ENCODE results near the gene ARTN. TPM values are rescaled to one million over a fixed set of nuclear protein-coding genes. Genes with fewer than 3 reads are reported as not detected.

ARTN gene
- total RNA-seq, 1 donor from 2014 or later, result 0.14 TPM

DNA sequence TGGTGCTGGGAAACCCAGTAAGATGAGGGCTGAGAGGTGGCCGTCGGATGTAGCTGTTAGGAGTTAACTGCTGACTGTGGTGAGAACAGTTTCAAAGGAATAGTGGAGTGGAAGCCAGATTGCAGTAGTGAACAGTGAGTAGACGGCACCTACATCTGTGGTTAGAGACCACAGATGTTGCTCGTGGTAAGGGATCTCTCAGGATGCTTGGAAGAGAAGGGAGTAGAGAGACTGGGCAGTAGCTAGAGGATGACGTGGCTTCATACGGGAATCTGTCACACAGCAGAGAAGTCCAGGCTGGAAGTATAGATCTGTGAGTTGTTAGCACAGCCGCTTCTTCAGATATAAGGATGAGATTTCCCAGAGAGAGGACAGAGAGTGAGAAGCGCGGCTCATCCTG lies 7.8 kb upstream of the ARTN start:
- no peak overlapping the region for H3K4me3 ChIP-seq
- no peaks in the 10 kb centered on the region for H3K9me3 ChIP-seq (replicated peaks)
- no peak for DNase-seq
- no peak overlapping the region for H3K27ac ChIP-seq (replicated peaks)
- H3K4me1 ChIP-seq, result no peaks in the 10 kb centered on the region
- intact Hi-C loops (cut with micrococcal nuclease), result no loop called here
- TF ChIP-seq, protein P1, sequence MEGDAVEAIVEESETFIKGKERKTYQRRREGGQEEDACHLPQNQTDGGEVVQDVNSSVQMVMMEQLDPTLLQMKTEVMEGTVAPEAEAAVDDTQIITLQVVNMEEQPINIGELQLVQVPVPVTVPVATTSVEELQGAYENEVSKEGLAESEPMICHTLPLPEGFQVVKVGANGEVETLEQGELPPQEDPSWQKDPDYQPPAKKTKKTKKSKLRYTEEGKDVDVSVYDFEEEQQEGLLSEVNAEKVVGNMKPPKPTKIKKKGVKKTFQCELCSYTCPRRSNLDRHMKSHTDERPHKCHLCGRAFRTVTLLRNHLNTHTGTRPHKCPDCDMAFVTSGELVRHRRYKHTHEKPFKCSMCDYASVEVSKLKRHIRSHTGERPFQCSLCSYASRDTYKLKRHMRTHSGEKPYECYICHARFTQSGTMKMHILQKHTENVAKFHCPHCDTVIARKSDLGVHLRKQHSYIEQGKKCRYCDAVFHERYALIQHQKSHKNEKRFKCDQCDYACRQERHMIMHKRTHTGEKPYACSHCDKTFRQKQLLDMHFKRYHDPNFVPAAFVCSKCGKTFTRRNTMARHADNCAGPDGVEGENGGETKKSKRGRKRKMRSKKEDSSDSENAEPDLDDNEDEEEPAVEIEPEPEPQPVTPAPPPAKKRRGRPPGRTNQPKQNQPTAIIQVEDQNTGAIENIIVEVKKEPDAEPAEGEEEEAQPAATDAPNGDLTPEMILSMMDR (IDR thresholded peaks at IDR 0.05; ENCODE audit: borderline replicate concordance), result no peak
- peaks cover 25% of the 10 kb centered on the region for H3K36me3 ChIP-seq
- no peaks in the 10 kb centered on the region for H3K27me3 ChIP-seq (ENCODE audit: low read depth)

DNA sequence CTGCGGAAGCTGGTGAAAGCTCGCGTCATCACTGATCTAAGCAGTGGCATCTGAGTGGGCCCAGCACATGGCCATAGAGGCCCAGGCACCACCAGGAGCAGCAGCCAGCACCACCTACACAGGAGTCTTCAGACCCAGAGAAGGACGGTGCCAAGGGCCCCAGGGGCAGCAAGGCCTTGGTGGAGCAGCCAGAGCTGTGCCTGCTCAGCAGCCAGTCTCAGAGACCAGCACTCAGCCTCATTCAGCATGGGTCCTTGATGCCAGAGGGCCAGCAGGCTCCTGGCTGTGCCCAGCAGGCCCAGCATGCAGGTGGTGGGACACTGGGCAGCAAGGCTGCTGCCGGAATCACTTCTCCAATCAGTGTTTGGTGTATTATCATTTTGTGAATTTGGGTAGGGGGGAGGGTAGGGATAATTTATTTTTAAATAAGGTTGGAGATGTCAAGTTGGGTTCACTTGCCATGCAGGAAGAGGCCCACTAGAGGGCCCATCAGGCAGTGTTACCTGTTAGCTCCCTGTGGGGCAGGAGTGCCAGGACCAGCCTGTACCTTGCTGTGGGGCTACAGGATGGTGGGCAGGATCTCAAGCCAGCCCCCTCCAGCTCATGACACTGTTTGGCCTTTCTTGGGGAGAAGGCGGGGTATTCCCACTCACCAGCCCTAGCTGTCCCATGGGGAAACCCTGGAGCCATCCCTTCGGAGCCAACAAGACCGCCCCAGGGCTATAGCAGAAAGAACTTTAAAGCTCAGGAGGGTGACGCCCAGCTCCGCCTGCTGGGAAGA lies 3.2 kb upstream of the ARTN start:
- H3K4me3 ChIP-seq, result no peak overlapping the region
- no peak for DNase-seq
- no peak overlapping the region for H3K27ac ChIP-seq (replicated peaks)
- H3K9me3 ChIP-seq (replicated peaks), result no peaks in the 10 kb centered on the region
- TF ChIP-seq, protein P1 (IDR thresholded peaks at IDR 0.05; ENCODE audit: borderline replicate concordance), result peak; percentile 53
- intact Hi-C loops (cut with micrococcal nuclease), result no loop called here
- H3K27me3 ChIP-seq (ENCODE audit: low read depth), result peaks cover 28% of the 10 kb centered on the region
- peaks cover 23% of the 10 kb centered on the region for H3K4me1 ChIP-seq
- H3K36me3 ChIP-seq, result peaks cover 14% of the 10 kb centered on the region

DNA sequence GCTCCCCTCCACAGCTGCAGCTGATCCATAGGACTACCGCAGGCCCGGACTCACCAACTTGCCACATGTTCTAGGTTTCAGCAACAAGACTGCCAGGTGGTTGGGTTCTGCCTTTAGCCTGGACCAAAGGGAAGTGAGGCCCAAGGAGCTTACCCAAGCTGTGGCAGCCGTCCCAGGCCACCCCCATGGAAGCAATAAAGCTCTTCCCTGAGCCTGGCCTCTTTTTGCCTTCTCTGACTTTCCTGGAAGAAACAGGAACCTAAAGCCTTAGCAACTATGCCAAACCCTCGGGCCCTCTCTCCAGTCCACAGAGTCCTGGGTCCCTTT lies 2.7 kb upstream of the ARTN start:
- Histone ChIP-seq H3K4me1 (peaks cover 28% of the 10 kb centered on the region), H3K4me3 (no peak overlapping the region), H3K36me3 (peaks cover 9% of the 10 kb centered on the region), H3K9me3 (replicated peaks) (no peaks in the 10 kb centered on the region), H3K27ac (replicated peaks) (no peak overlapping the region), H3K27me3 (ENCODE audit: low read depth) (peaks cover 34% of the 10 kb centered on the region)
- TF ChIP-seq, protein P1 (IDR thresholded peaks at IDR 0.05; ENCODE audit: borderline replicate concordance), result no peak
- DNase-seq, result no peak
- intact Hi-C loops (cut with micrococcal nuclease), result no loop called here

DNA sequence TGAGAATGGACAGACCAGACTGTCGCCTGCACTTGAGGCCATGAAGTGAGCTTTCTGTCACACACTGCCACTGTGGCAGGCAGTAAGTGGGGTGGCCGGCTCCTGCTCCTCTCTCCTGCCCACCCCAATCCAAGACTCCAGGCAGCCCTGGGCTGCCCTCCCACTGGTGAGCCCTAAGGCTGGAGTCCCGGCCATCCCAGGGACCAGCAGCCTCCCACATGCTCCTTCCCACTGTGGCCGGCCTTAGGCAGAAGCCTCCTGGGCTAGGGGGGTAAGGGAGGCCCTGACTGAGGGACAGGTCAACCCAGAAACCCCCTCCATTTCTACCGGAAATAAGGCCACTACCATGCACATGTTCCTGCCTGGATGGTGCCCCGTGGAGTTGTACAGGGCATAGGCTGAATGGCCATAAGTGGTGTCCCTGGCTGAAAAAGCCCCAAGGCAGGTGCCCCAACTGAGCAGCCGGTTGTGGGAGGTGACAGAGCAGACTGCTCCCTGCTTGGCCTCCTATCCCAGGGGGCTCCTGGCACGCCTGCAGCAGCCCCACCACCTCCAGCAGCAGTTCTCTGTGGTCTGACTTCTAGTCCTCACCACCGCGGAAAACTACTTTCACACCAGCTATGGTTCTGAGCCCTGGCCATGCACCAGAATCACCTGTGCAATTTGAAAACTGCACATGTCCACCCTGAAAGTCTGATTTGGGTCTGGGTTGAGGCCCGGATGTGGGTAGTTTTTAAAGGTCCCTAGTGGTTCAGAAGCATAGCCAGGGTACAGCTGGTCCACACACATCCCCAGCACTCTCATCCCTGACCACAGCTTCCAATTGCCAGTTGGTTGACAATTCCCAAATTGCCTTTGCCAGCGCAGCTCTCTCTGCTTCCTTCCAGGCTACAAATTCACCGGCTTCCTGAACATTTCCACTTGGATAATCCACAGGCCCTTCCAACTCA lies 1.6 kb upstream of the ARTN start:
- no peak overlapping the region for H3K4me3 ChIP-seq
- no peak overlapping the region for H3K27ac ChIP-seq (replicated peaks)
- DNase-seq, result no peak
- peaks cover 36% of the 10 kb centered on the region for H3K4me1 ChIP-seq
- H3K36me3 ChIP-seq, result no peaks in the 10 kb centered on the region
- H3K27me3 ChIP-seq (ENCODE audit: low read depth), result peaks cover 40% of the 10 kb centered on the region
- TF ChIP-seq, protein P1 (IDR thresholded peaks at IDR 0.05; ENCODE audit: borderline replicate concordance), result no peak
- H3K9me3 ChIP-seq (replicated peaks), result no peaks in the 10 kb centered on the region
- intact Hi-C loops (cut with micrococcal nuclease), result no loop called here

DNA sequence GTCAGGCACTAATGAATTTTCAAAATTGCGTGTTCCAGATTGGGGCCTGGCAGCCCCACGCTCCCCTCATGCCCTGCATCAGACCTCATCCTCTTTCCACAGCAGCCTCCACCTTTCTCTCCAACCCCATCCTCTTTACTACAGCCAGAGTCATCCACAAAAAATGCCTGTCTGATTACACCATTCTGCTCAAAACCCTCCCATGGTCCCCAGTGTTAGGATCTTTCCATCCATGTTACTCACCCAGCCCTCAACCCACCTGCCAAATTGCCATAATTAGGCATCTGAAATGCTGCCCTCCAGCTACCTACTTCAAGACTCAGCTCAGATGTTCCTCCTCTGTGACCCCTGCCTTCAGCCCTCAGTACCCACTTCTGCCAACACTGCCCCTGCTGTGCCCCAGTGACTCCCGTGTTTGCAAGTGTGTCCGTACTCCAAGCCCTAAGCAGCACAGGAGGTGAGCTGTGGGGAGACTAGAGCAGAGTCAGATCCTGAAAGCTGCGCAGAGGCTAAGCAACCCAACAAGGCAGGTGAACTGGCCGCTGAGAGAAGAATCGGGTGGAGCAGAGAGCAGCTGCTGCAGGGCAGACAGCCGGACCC lies 715 bp upstream of the ARTN start:
- no peak for DNase-seq
- Histone ChIP-seq H3K27me3 (ENCODE audit: low read depth) (peaks cover 40% of the 10 kb centered on the region), H3K9me3 (replicated peaks) (no peaks in the 10 kb centered on the region), H3K4me3 (peak overlapping the region; percentile 59), H3K4me1 (peaks cover 36% of the 10 kb centered on the region), H3K27ac (replicated peaks) (no peak overlapping the region), H3K36me3 (no peaks in the 10 kb centered on the region)
- TF ChIP-seq, protein P1 (IDR thresholded peaks at IDR 0.05; ENCODE audit: borderline replicate concordance), result no peak
- intact Hi-C loops (cut with micrococcal nuclease), result no loop called here
